DOHH2 (cell line): ENCODE measurements around the gene UVRAG.

ENCODE experiments used
- H3F3A ChIP-seq: fragments of 200-600 bp; sonication (generic), shearing (Covaris generic); 2 replicates; pipeline ENCODE4 v1.6.0; 2016; ENCODE audit warnings: antibody characterized with exemption, mild to moderate bottlenecking; ENCODE audit not compliant: control insufficient read depth, insufficient read depth
- H3K27ac ChIP-seq: fragments of 200-600 bp; sonication (generic); 2 replicates; pipeline ENCODE4 v1.5.1; 2014; ENCODE audit warnings: low read depth, mild to moderate bottlenecking, low read length, moderate library complexity
- H3K27me3 ChIP-seq: fragments of 200-600 bp; sonication (generic); 2 replicates; pipeline ENCODE4 v1.6.1; 2014; ENCODE audit warnings: mild to moderate bottlenecking, low read length, mixed read lengths; ENCODE audit not compliant: control insufficient read depth
- H3K36me3 ChIP-seq: fragments of 200-600 bp; sonication (generic); 2 replicates; pipeline ENCODE4 v1.6.1; 2014; ENCODE audit warnings: mild to moderate bottlenecking, low read length, moderate library complexity, mixed read lengths; ENCODE audit not compliant: control insufficient read depth
- H3K4me1 ChIP-seq: fragments of 200-600 bp; sonication (generic); 2 replicates; pipeline ENCODE4 v1.6.1; 2014; ENCODE audit warnings: mild to moderate bottlenecking, low read length, mixed read lengths; ENCODE audit not compliant: control insufficient read depth
- H3K4me2 ChIP-seq: fragments of 200-600 bp; sonication (generic); 2 replicates; pipeline ENCODE4 v1.6.0; 2014; ENCODE audit warnings: mild to moderate bottlenecking, low read length, moderate library complexity
- H3K4me3 ChIP-seq: fragments of 200-600 bp; sonication (generic); 2 replicates; pipeline ENCODE4 v1.5.1; 2014; ENCODE audit warnings: mild to moderate bottlenecking, low read length, mixed read lengths
- H3K79me2 ChIP-seq: fragments of 200-600 bp; sonication (generic); 2 replicates; pipeline ENCODE4 v1.6.1; 2014; ENCODE audit warnings: mild to moderate bottlenecking, low read length, mixed read lengths; ENCODE audit not compliant: control insufficient read depth
- H3K9me2 ChIP-seq: fragments of 200-600 bp; sonication (generic); replicated peaks from 2 replicates; pipeline ENCODE4 v1.6.1; 2014; ENCODE audit warnings: mild to moderate bottlenecking, low read length, mixed read lengths; ENCODE audit not compliant: control insufficient read depth
- H3K9me3 ChIP-seq: fragments of 200-600 bp; sonication (generic); 2 replicates; pipeline ENCODE4 v1.6.1; 2014; ENCODE audit warnings: antibody characterized with exemption, low read length, mixed read lengths; ENCODE audit not compliant: control insufficient read depth, insufficient read depth
- H4K20me1 ChIP-seq: fragments of 200-600 bp; sonication (generic); 2 replicates; pipeline ENCODE4 v1.6.0; 2014; ENCODE audit warnings: low read depth, mild to moderate bottlenecking, antibody characterized with exemption, low read length, moderate library complexity; ENCODE audit not compliant: control insufficient read depth, insufficient read depth
- CTCF ChIP-seq: fragments of 200-600 bp; sonication (generic); IDR thresholded peaks from one replicate; pipeline ENCODE4 v1.5.1; 2014; ENCODE audit warnings: antibody characterized with exemption, mild to moderate bottlenecking, low read depth, low read length; ENCODE audit not compliant: poor library complexity, severe bottlenecking
- EZH2phosphoT487 ChIP-seq: fragments of 200-600 bp; sonication (generic); IDR thresholded peaks from 2 replicates; pipeline ENCODE4 v1.6.1; 2017; ENCODE audit warnings: borderline replicate concordance, mild to moderate bottlenecking, antibody characterized with exemption, low read length, moderate library complexity, mixed read lengths

Gene UVRAG

GRCh38 chr11:75839851-75840250 is 24.8 kb downstream of the UVRAG start:
- Histone ChIP-seq H3K36me3 (peaks cover 73% of the 10 kb centered on the region), H4K20me1 (peaks cover 15% of the 10 kb centered on the region), H3F3A (peaks cover 9% of the 10 kb centered on the region; the same call in 1 of the 2 replicates), H3K27ac (no peak overlapping the region), H3K4me2 (no peak overlapping the region), H3K9me3 (no peaks in the 10 kb centered on the region), H3K9me2 (no peaks in the 10 kb centered on the region), H3K4me1 (peaks cover 88% of the 10 kb centered on the region), H3K4me3 (no peak overlapping the region), H3K27me3 (no peaks in the 10 kb centered on the region), H3K79me2 (peaks cover 100% of the 10 kb centered on the region)
- no peak for TF ChIP-seq CTCF
- TF ChIP-seq EZH2phosphoT487: no peak

DNA sequence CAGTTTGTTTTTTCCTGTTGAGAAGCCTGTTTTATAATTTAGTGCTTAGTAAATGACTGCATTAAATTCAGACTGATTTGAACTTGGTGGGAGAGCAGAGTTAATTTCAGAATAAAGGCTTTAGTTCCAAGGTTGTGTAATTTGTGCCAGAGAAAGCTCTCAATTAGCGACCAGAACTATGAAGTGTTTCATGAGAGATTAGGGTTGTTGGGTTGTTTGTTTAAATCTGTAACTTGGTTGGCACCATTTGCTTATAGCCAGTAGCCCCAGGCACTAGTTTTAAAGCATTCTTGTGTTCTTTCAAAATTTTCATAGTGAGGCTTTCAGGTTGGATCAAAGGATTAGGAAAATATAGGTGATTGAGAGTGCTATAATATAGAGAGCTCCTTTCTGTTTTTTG is 25.5 kb downstream of the UVRAG start:
- peaks cover 7% of the 10 kb centered on the region; the same call in 1 of the 2 replicates for H3F3A ChIP-seq
- no peak overlapping the region for H3K4me3 ChIP-seq
- peaks cover 78% of the 10 kb centered on the region for H3K36me3 ChIP-seq
- H3K27ac ChIP-seq: no peak overlapping the region
- peaks cover 100% of the 10 kb centered on the region for H3K79me2 ChIP-seq
- no peaks in the 10 kb centered on the region for H3K27me3 ChIP-seq
- no peaks in the 10 kb centered on the region for H3K9me3 ChIP-seq
- TF ChIP-seq CTCF: no peak
- TF ChIP-seq EZH2phosphoT487: no peak
- H3K4me1 ChIP-seq: peaks cover 89% of the 10 kb centered on the region
- peaks cover 18% of the 10 kb centered on the region for H4K20me1 ChIP-seq
- H3K9me2 ChIP-seq: no peaks in the 10 kb centered on the region
- H3K4me2 ChIP-seq: no peak overlapping the region

DNA sequence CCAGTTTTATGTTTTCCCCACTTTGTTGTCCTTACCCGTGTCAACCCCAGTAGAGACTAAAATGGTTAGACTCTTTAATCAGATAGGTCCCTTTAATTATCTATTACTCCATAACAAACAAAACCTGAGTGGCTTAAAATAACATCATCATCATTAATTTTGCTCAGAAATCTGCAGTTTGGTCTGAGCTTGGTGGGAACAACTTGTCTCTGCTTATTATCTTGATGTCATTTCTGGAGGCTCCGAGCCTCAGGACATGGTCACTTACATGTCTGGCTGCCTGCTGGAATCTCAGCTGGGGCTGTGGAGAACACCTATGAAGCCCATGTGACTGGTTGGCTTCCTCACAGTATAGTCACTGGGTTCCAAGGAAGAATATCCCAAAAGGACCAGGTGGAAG is 26.7 kb downstream of the UVRAG start:
- TF ChIP-seq EZH2phosphoT487: no peak
- TF ChIP-seq CTCF: no peak
- Histone ChIP-seq H3F3A (peaks cover 6% of the 10 kb centered on the region; the same call in 1 of the 2 replicates), H3K4me3 (no peak overlapping the region), H3K4me1 (peaks cover 81% of the 10 kb centered on the region), H3K4me2 (no peak overlapping the region), H4K20me1 (peaks cover 18% of the 10 kb centered on the region), H3K27ac (no peak overlapping the region), H3K9me3 (no peaks in the 10 kb centered on the region), H3K27me3 (no peaks in the 10 kb centered on the region), H3K36me3 (peaks cover 82% of the 10 kb centered on the region), H3K79me2 (peaks cover 100% of the 10 kb centered on the region), H3K9me2 (no peaks in the 10 kb centered on the region)

GRCh38 chr11:75845324-75845723 is 30.3 kb downstream of the UVRAG start:
- TF ChIP-seq CTCF: no peak
- no peak for TF ChIP-seq EZH2phosphoT487
- peaks cover 73% of the 10 kb centered on the region for H3K36me3 ChIP-seq
- H3K4me3 ChIP-seq: no peak overlapping the region
- H3K4me1 ChIP-seq: peaks cover 63% of the 10 kb centered on the region
- H3K4me2 ChIP-seq: no peak overlapping the region
- H3K9me2 ChIP-seq: no peaks in the 10 kb centered on the region
- H3F3A ChIP-seq: peaks cover 11% of the 10 kb centered on the region; the same call in 1 of the 2 replicates
- H3K27me3 ChIP-seq: no peaks in the 10 kb centered on the region
- no peaks in the 10 kb centered on the region for H3K9me3 ChIP-seq
- H3K79me2 ChIP-seq: peaks cover 100% of the 10 kb centered on the region
- H3K27ac ChIP-seq: no peak overlapping the region
- peaks cover 15% of the 10 kb centered on the region for H4K20me1 ChIP-seq
